ENCODE results near the gene DEPDC7.
"Not testable (repeated sequence)": the region's sequence is repeated elsewhere in the genome, so short reads cannot be mapped to it uniquely, and the experiment has no call there.

DEPDC7 gene

DNA sequence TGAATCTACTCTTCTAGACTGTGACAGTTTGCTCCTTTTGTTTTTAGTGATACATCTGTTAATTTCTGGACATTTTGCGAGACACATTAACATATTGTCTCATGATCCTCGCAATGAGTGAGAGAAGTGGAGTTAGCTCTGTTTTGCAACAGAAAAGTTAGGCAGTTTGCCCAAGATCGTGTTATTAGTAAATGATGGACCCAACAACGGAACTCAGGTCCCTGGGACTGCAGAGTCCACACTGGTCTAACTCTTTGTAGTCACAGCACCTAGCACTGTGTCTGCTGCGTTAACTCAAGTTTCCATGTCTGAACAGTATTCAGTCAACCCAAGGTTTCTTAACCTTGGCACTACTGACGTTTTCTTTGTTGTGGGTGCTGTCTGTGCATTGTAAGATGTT, 3.2 kb downstream of the DEPDC7 start:
- H3K4me3 ChIP-seq (ENCODE audit: low read length in 2 of 2) = no peak overlapping the region
- no peak overlapping the region for H3K9ac ChIP-seq (ENCODE audit: low read depth in 1 of 2, low read length in 2 of 2)
- H3K27me3 ChIP-seq (ENCODE audit: control insufficient read depth in 2 of 2, insufficient read depth in 2 of 2, low read length in 2 of 2) = peaks cover 0 to 3% of the 10 kb centered on the region in 2 donors
- no peaks in the 10 kb centered on the region for H3K36me3 ChIP-seq (ENCODE audit: control insufficient read depth in 2 of 2, insufficient read depth in 2 of 2, low read length in 2 of 2)
- H3K27ac ChIP-seq (ENCODE audit: low read depth in 2 of 2, low read length in 2 of 2) = no peak overlapping the region
- H3K9me3 ChIP-seq (ENCODE audit: control insufficient read depth in 2 of 2, low read length in 2 of 2) = no peaks in the 10 kb centered on the region
- H3K4me1 ChIP-seq (ENCODE audit: control insufficient read depth in 2 of 2, insufficient read depth in 2 of 2, low read length in 2 of 2) = peaks cover 2 to 4% of the 10 kb centered on the region in 2 donors

DNA sequence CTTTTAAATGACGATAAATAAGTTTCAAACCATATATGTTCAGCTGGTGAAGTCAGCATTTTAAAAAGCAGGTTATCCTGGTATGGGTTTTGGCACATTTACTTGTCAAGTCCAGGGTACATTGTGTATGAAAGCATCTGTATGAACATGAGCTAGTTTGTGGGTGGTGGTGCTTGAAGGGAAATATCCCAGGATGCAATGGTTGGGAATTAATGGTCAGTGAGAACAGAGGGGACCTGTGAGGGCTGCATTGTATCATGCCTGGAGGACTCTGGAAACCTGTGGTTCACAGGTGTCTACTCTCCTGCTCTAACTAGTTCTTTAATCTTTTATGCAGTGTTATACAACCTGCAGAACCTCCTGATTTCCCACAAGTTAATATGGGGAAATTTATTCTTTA, 5.8 kb downstream of the DEPDC7 start:
- Histone ChIP-seq H3K9ac (ENCODE audit: low read depth in 1 of 2, low read length in 2 of 2) (no peak overlapping the region), H3K36me3 (ENCODE audit: control insufficient read depth in 2 of 2, insufficient read depth in 2 of 2, low read length in 2 of 2) (no peaks in the 10 kb centered on the region), H3K9me3 (ENCODE audit: control insufficient read depth in 2 of 2, low read length in 2 of 2) (no peaks in the 10 kb centered on the region), H3K4me1 (ENCODE audit: control insufficient read depth in 2 of 2, insufficient read depth in 2 of 2, low read length in 2 of 2) (peaks cover 0 to 4% of the 10 kb centered on the region in 2 donors), H3K27me3 (ENCODE audit: control insufficient read depth in 2 of 2, insufficient read depth in 2 of 2, low read length in 2 of 2) (peaks cover 0 to 3% of the 10 kb centered on the region in 2 donors), H3K27ac (ENCODE audit: low read depth in 2 of 2, low read length in 2 of 2) (no peak overlapping the region), H3K4me3 (ENCODE audit: low read length in 2 of 2) (no peak overlapping the region)

DNA sequence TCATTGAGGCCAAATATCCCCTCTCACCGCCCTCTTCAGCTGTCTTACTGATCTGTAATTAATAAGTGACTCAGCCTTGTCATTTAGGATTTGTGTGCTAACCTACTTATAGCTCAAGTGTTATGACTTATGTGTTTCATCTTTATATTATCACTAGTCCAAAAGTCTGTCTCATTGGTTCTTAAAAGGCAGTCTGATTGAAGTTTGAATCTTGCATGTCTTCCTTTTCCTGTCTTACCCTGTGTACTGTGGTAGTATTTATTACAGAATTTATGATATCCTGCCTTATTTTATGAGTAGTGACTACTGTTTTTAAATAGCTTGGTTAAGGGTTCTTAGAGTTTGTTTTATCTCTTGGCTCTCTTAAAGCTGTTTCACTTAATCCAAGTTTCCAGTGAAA, 6.3 kb downstream of the DEPDC7 start:
- Histone ChIP-seq H3K9me3 (ENCODE audit: control insufficient read depth in 2 of 2, low read length in 2 of 2) (no peaks in the 10 kb centered on the region), H3K4me3 (ENCODE audit: low read length in 2 of 2) (no peak overlapping the region), H3K27ac (ENCODE audit: low read depth in 2 of 2, low read length in 2 of 2) (no peak overlapping the region), H3K27me3 (ENCODE audit: control insufficient read depth in 2 of 2, insufficient read depth in 2 of 2, low read length in 2 of 2) (peaks cover 0 to 3% of the 10 kb centered on the region in 2 donors), H3K4me1 (ENCODE audit: control insufficient read depth in 2 of 2, insufficient read depth in 2 of 2, low read length in 2 of 2) (peaks cover 0 to 4% of the 10 kb centered on the region in 2 donors), H3K9ac (ENCODE audit: low read depth in 1 of 2, low read length in 2 of 2) (no peak overlapping the region), H3K36me3 (ENCODE audit: control insufficient read depth in 2 of 2, insufficient read depth in 2 of 2, low read length in 2 of 2) (no peaks in the 10 kb centered on the region)

DNA sequence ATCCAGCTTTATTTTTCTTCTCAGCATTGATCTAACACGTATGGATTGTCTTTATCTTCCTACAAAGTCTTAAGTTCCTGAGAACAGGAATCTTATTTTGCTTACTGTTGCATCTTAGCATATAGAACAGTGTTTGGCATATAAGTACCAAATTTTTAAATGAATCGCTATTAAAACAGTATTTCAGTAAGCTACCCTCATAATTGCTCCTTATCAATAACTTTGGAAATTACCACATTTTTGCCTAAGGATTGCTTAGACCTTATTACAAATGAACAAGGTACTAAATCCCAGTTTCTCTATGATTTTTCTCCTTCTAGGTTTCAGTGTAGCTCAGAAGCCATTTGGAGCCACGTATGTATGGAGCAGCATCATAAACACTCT, 9.7 kb downstream of the DEPDC7 start:
- peaks cover 0 to 4% of the 10 kb centered on the region in 2 donors for H3K4me1 ChIP-seq (ENCODE audit: control insufficient read depth in 2 of 2, insufficient read depth in 2 of 2, low read length in 2 of 2)
- no peak overlapping the region for H3K27ac ChIP-seq (ENCODE audit: low read depth in 2 of 2, low read length in 2 of 2)
- H3K27me3 ChIP-seq (ENCODE audit: control insufficient read depth in 2 of 2, insufficient read depth in 2 of 2, low read length in 2 of 2) = no peaks in the 10 kb centered on the region
- no peak overlapping the region for H3K4me3 ChIP-seq (ENCODE audit: low read length in 2 of 2)
- no peaks in the 10 kb centered on the region for H3K9me3 ChIP-seq (ENCODE audit: control insufficient read depth in 2 of 2, low read length in 2 of 2)
- no peak overlapping the region for H3K9ac ChIP-seq (ENCODE audit: low read depth in 1 of 2, low read length in 2 of 2)
- H3K36me3 ChIP-seq (ENCODE audit: control insufficient read depth in 2 of 2, insufficient read depth in 2 of 2, low read length in 2 of 2) = no peaks in the 10 kb centered on the region

DNA sequence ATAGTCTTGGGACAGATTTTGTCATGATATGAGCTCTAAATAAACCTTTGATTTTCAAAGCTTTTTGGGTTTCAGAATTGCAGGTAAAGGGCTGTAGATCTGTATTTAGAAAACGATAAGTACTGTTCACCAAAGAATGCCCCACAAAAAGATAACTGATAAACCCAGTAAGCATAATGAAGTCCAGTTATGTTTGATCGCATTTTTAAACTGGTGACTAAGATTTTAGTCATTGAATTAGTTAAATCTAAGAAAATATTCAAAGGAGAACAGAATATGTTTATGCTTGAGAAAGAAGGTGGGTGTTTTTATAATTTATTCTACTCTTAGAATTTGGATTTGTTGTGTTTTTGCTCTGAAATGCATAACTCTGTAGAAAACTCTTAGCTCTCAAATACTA, 11.6 kb downstream of the DEPDC7 start:
- Histone ChIP-seq H3K9ac (ENCODE audit: low read depth in 1 of 2, low read length in 2 of 2) (no peak overlapping the region), H3K4me3 (ENCODE audit: low read length in 2 of 2) (no peak overlapping the region), H3K9me3 (ENCODE audit: control insufficient read depth in 2 of 2, low read length in 2 of 2) (no peaks in the 10 kb centered on the region), H3K27me3 (ENCODE audit: control insufficient read depth in 2 of 2, insufficient read depth in 2 of 2, low read length in 2 of 2) (no peaks in the 10 kb centered on the region), H3K36me3 (ENCODE audit: control insufficient read depth in 2 of 2, insufficient read depth in 2 of 2, low read length in 2 of 2) (no peaks in the 10 kb centered on the region), H3K4me1 (ENCODE audit: control insufficient read depth in 2 of 2, insufficient read depth in 2 of 2, low read length in 2 of 2) (peaks cover 0 to 3% of the 10 kb centered on the region in 2 donors), H3K27ac (ENCODE audit: low read depth in 2 of 2, low read length in 2 of 2) (no peak overlapping the region)

DNA sequence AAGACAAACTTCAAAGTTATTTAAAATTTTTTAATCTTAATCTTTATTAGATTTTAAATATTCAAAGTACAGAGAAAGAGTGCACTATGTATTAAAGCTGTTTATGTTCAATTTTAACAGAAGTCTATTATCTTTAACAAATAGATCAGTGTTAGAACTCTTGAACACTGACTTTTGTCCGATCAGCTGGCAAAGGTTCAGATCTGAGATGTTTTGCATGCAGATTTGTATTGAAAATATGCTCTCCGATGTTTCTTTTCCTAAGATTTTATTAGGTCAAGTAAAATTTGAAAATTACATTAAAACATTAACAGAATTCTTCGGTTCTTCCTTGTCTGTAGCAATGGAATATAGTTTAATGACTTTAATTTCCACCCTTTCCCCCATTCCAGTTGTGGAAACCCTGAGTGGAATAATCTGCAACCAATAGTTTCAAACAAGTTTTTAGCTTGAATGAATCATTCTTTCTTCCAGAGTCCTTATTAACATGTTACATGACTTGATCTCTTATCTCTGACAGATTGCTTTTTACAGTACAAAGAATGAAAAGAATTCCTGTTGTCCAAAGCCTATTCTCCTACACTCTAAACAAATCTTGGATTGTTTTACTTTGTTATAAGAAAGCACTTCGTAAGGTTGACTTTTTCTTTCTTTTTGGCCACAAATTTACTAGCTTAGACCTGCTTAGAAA, 12.3 kb downstream of the DEPDC7 start:
- Histone ChIP-seq H3K36me3 (ENCODE audit: control insufficient read depth in 2 of 2, insufficient read depth in 2 of 2, low read length in 2 of 2) (no peaks in the 10 kb centered on the region), H3K27me3 (ENCODE audit: control insufficient read depth in 2 of 2, insufficient read depth in 2 of 2, low read length in 2 of 2) (no peaks in the 10 kb centered on the region), H3K9ac (ENCODE audit: low read depth in 1 of 2, low read length in 2 of 2) (no peak overlapping the region), H3K27ac (ENCODE audit: low read depth in 2 of 2, low read length in 2 of 2) (no peak overlapping the region), H3K4me3 (ENCODE audit: low read length in 2 of 2) (no peak overlapping the region), H3K9me3 (ENCODE audit: control insufficient read depth in 2 of 2, low read length in 2 of 2) (no peaks in the 10 kb centered on the region), H3K4me1 (ENCODE audit: control insufficient read depth in 2 of 2, insufficient read depth in 2 of 2, low read length in 2 of 2) (no peaks in the 10 kb centered on the region)

DNA sequence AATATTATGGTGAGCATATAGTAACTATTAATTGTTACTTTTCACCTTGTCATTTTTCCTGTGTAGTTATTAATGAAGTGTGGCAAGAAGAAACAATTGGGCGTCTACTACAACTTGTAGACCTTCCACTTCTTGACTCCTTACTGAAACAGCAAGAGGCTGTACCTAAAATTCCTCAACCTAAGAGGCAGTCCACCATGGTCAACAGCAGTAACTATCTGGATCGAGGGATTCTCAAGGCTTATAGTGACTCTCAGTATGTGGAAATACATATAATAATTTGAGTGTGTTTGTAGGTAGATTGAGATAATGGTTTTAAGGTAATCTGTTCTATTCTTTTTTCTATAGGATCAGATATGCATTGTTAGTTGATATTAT, 12.8 kb downstream of the DEPDC7 start:
- Histone ChIP-seq H3K27me3 (ENCODE audit: control insufficient read depth in 2 of 2, insufficient read depth in 2 of 2, low read length in 2 of 2) (no peaks in the 10 kb centered on the region), H3K4me3 (ENCODE audit: low read length in 2 of 2) (no peak overlapping the region), H3K27ac (ENCODE audit: low read depth in 2 of 2, low read length in 2 of 2) (no peak overlapping the region), H3K4me1 (ENCODE audit: control insufficient read depth in 2 of 2, insufficient read depth in 2 of 2, low read length in 2 of 2) (no peaks in the 10 kb centered on the region), H3K36me3 (ENCODE audit: control insufficient read depth in 2 of 2, insufficient read depth in 2 of 2, low read length in 2 of 2) (no peaks in the 10 kb centered on the region), H3K9ac (ENCODE audit: low read depth in 1 of 2, low read length in 2 of 2) (no peak overlapping the region), H3K9me3 (ENCODE audit: control insufficient read depth in 2 of 2, low read length in 2 of 2) (no peaks in the 10 kb centered on the region)

DNA sequence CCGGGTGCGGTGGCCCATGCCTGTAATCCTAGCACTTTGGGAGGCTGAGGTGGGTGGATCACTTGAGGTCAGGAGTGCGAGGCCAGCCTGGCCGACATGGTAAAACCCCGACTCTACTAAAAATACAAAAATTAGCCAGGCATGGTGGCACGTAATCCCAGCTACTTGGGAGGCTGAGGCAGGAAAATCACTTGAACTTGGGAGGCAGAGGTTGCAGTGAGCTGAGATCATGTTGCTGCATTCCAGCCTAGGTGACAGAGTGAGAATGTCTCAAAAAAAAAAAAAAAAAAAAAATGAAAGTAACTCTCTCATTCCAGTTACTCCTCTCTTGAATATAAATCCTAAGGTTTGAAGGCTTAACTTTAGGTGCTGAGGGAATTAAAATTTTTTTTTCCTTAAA, 13.5 kb downstream of the DEPDC7 start:
- H3K4me3 ChIP-seq (ENCODE audit: low read length in 2 of 2); H3K4me1 ChIP-seq (ENCODE audit: control insufficient read depth in 2 of 2, insufficient read depth in 2 of 2, low read length in 2 of 2); H3K27me3 ChIP-seq (ENCODE audit: control insufficient read depth in 2 of 2, insufficient read depth in 2 of 2, low read length in 2 of 2); H3K9ac ChIP-seq (ENCODE audit: low read depth in 1 of 2, low read length in 2 of 2); H3K36me3 ChIP-seq (ENCODE audit: control insufficient read depth in 2 of 2, insufficient read depth in 2 of 2, low read length in 2 of 2); H3K9me3 ChIP-seq (ENCODE audit: control insufficient read depth in 2 of 2, low read length in 2 of 2); H3K27ac ChIP-seq (ENCODE audit: low read depth in 2 of 2, low read length in 2 of 2): not testable (repeated sequence)

DNA sequence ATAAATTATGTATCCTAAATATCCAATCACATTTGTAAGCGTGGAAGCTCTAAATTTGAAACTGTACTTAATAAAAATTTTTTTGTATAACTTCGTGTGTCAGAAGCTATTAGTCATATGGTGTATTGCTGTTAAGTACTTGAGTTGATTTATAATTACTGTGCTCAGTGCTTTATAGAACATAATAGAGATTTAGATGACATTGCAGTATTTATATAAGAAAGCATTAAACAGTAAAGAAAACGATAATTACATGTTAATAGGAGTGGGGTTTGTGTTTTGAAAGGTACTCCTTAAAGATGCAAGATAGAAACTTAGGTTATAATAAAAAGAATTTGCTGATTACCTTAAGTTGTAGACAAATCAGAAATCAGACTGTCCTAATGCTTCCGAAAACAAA, 17.8 kb downstream of the DEPDC7 start:
- Histone ChIP-seq H3K4me1 (ENCODE audit: control insufficient read depth in 2 of 2, insufficient read depth in 2 of 2, low read length in 2 of 2) (peaks cover 0 to 4% of the 10 kb centered on the region in 2 donors), H3K36me3 (ENCODE audit: control insufficient read depth in 2 of 2, insufficient read depth in 2 of 2, low read length in 2 of 2) (no peaks in the 10 kb centered on the region), H3K27me3 (ENCODE audit: control insufficient read depth in 2 of 2, insufficient read depth in 2 of 2, low read length in 2 of 2) (no peaks in the 10 kb centered on the region), H3K27ac (ENCODE audit: low read depth in 2 of 2, low read length in 2 of 2) (no peak overlapping the region), H3K4me3 (ENCODE audit: low read length in 2 of 2) (no peak overlapping the region), H3K9me3 (ENCODE audit: control insufficient read depth in 2 of 2, low read length in 2 of 2) (no peaks in the 10 kb centered on the region), H3K9ac (ENCODE audit: low read depth in 1 of 2, low read length in 2 of 2) (no peak overlapping the region)

DNA sequence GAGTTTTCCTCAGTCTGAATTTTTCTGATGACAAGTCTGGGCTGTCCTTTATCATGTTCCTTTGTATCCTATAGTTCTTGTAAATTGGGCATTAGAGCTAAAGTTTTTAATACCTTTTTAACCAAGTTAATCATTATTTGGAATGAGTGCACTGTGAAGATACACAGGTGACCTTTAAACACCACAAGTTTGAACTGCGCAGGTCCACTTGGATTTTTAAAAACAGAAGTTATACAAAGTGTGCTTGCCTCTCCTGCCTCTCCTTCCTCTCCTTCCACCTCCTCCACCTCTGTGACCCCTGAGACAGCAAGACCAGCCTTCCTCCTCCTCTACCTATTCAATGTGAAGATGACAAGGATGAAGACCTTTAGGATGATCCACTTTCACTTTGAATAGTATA, 19.3 kb downstream of the DEPDC7 start:
- Histone ChIP-seq H3K36me3 (ENCODE audit: control insufficient read depth in 2 of 2, insufficient read depth in 2 of 2, low read length in 2 of 2) (no peaks in the 10 kb centered on the region), H3K27ac (ENCODE audit: low read depth in 2 of 2, low read length in 2 of 2) (no peak overlapping the region), H3K9ac (ENCODE audit: low read depth in 1 of 2, low read length in 2 of 2) (no peak overlapping the region), H3K4me3 (ENCODE audit: low read length in 2 of 2) (no peak overlapping the region), H3K9me3 (ENCODE audit: control insufficient read depth in 2 of 2, low read length in 2 of 2) (no peaks in the 10 kb centered on the region), H3K27me3 (ENCODE audit: control insufficient read depth in 2 of 2, insufficient read depth in 2 of 2, low read length in 2 of 2) (no peaks in the 10 kb centered on the region), H3K4me1 (ENCODE audit: control insufficient read depth in 2 of 2, insufficient read depth in 2 of 2, low read length in 2 of 2) (peaks cover 0 to 4% of the 10 kb centered on the region in 2 donors)
